ENCODE measurements around the gene B3GNT5. TPM values are rescaled to one million over a fixed set of nuclear protein-coding genes. Genes with fewer than 3 reads are reported as not detected.

B3GNT5 gene
- total RNA-seq, 1 experiment from 2014 or later = 8.0 TPM

GRCh38 chr3:183259621-183260020 is 6.6 kb downstream of the B3GNT5 start:
- in situ Hi-C loops (cut with HindIII; ENCODE audit: low pct_unique_long_range_greater_than_20kb, low sequenced_read_pairs) = no loop called here
- DNase-seq (ENCODE audit: low read depth) = no peak

- peak; percentile 48 for DNase-seq (ENCODE audit: low read depth)
- in situ Hi-C loops (cut with HindIII; ENCODE audit: low pct_unique_long_range_greater_than_20kb, low sequenced_read_pairs) = no loop called here
Observed at GRCh38 chr3:183260167-183260904, 7.3 kb downstream of the B3GNT5 start.

- no peak for DNase-seq (ENCODE audit: low read depth)
- in situ Hi-C loops (cut with HindIII; ENCODE audit: low pct_unique_long_range_greater_than_20kb, low sequenced_read_pairs) = no loop called here
Observed at GRCh38 chr3:183261151-183261724, 8.2 kb downstream of the B3GNT5 start.

- DNase-seq (ENCODE audit: low read depth) = no peak
- in situ Hi-C loops (cut with HindIII; ENCODE audit: low pct_unique_long_range_greater_than_20kb, low sequenced_read_pairs) = no loop called here
Observed at GRCh38 chr3:183262875-183263378, 9.9 kb downstream of the B3GNT5 start.

GRCh38 chr3:183264268-183264667 is 11.2 kb downstream of the B3GNT5 start:
- DNase-seq (ENCODE audit: low read depth) = no peak
- in situ Hi-C loops (cut with HindIII; ENCODE audit: low pct_unique_long_range_greater_than_20kb, low sequenced_read_pairs) = no loop called here

- no peak for DNase-seq (ENCODE audit: low read depth)
- in situ Hi-C loops (cut with HindIII; ENCODE audit: low pct_unique_long_range_greater_than_20kb, low sequenced_read_pairs) = no loop called here
Observed at GRCh38 chr3:183265157-183265642, 12.1 kb downstream of the B3GNT5 start.

- in situ Hi-C loops (cut with HindIII; ENCODE audit: low pct_unique_long_range_greater_than_20kb, low sequenced_read_pairs) = no loop called here
- peak; percentile 70 for DNase-seq (ENCODE audit: low read depth)
Observed at GRCh38 chr3:183265834-183266417, 12.9 kb downstream of the B3GNT5 start.

- in situ Hi-C loops (cut with HindIII; ENCODE audit: low pct_unique_long_range_greater_than_20kb, low sequenced_read_pairs) = no loop called here
- no peak for DNase-seq (ENCODE audit: low read depth)
Observed at GRCh38 chr3:183266454-183266853, 13.4 kb downstream of the B3GNT5 start.

- in situ Hi-C loops (cut with HindIII; ENCODE audit: low pct_unique_long_range_greater_than_20kb, low sequenced_read_pairs) = no loop called here
- DNase-seq (ENCODE audit: low read depth) = no peak
Observed at GRCh38 chr3:183267140-183267539, 14.1 kb downstream of the B3GNT5 start.

GRCh38 chr3:183268366-183268765 is 15.3 kb downstream of the B3GNT5 start:
- DNase-seq (ENCODE audit: low read depth) = no peak
- in situ Hi-C loops (cut with HindIII; ENCODE audit: low pct_unique_long_range_greater_than_20kb, low sequenced_read_pairs) = no loop called here

- in situ Hi-C loops (cut with HindIII; ENCODE audit: low pct_unique_long_range_greater_than_20kb, low sequenced_read_pairs) = no loop called here
- no peak for DNase-seq (ENCODE audit: low read depth)
Observed at GRCh38 chr3:183269345-183269744, 16.3 kb downstream of the B3GNT5 start.

- in situ Hi-C loops (cut with HindIII; ENCODE audit: low pct_unique_long_range_greater_than_20kb, low sequenced_read_pairs) = no loop called here
- DNase-seq (ENCODE audit: low read depth) = no peak
Observed at GRCh38 chr3:183270344-183270743, 17.3 kb downstream of the B3GNT5 start.

GRCh38 chr3:183272142-183272541 is 19.1 kb downstream of the B3GNT5 start:
- DNase-seq (ENCODE audit: low read depth) = no peak
- in situ Hi-C loops (cut with HindIII; ENCODE audit: low pct_unique_long_range_greater_than_20kb, low sequenced_read_pairs) = no loop called here

- in situ Hi-C loops (cut with HindIII; ENCODE audit: low pct_unique_long_range_greater_than_20kb, low sequenced_read_pairs) = no loop called here
Observed at GRCh38 chr3:183272791-183273190, 19.7 kb downstream of the B3GNT5 start.

GRCh38 chr3:183274609-183275008 is 21.6 kb downstream of the B3GNT5 start:
- in situ Hi-C loops (cut with HindIII; ENCODE audit: low pct_unique_long_range_greater_than_20kb, low sequenced_read_pairs) = no loop called here
- DNase-seq (ENCODE audit: low read depth) = peak; percentile 40

More at GRCh38 chr3:183272791-183273190, 19.7 kb downstream of the B3GNT5 start:
- DNase-seq (ENCODE audit: low read depth) = no peak

- DNase-seq (ENCODE audit: low read depth) = peak; percentile 64
- in situ Hi-C loops (cut with HindIII; ENCODE audit: low pct_unique_long_range_greater_than_20kb, low sequenced_read_pairs) = no loop called here
Observed at GRCh38 chr3:183275418-183275817, 22.4 kb downstream of the B3GNT5 start.

- in situ Hi-C loops (cut with HindIII; ENCODE audit: low pct_unique_long_range_greater_than_20kb, low sequenced_read_pairs) = no loop called here
Observed at GRCh38 chr3:183275937-183276336, 22.9 kb downstream of the B3GNT5 start.

GRCh38 chr3:183277260-183277659 is 24.2 kb downstream of the B3GNT5 start:
- in situ Hi-C loops (cut with HindIII; ENCODE audit: low pct_unique_long_range_greater_than_20kb, low sequenced_read_pairs) = no loop called here
- no peak for DNase-seq (ENCODE audit: low read depth)

More at GRCh38 chr3:183275937-183276336, 22.9 kb downstream of the B3GNT5 start:
- no peak for DNase-seq (ENCODE audit: low read depth)

- in situ Hi-C loops (cut with HindIII; ENCODE audit: low pct_unique_long_range_greater_than_20kb, low sequenced_read_pairs) = no loop called here
- peak; percentile 89 for DNase-seq (ENCODE audit: low read depth)
Observed at GRCh38 chr3:183278479-183279088, 25.5 kb downstream of the B3GNT5 start.

Data from Caki2 (cell line).